GM21423 (cell line): ENCODE measurements around the gene SHLD2.
"Not testable (repeated sequence)": the region's sequence is repeated elsewhere in the genome, so short reads cannot be mapped to it uniquely, and the experiment has no call there.

Source experiments
- ATAC-seq: cut with Tn5 transposase; IDR thresholded peaks from one replicate; pipeline ENCODE4 v1.9.1; 2021; ENCODE audit warnings: mild to moderate bottlenecking, moderate library complexity; ENCODE audit not compliant: unreplicated experiment

The SHLD2 gene

DNA sequence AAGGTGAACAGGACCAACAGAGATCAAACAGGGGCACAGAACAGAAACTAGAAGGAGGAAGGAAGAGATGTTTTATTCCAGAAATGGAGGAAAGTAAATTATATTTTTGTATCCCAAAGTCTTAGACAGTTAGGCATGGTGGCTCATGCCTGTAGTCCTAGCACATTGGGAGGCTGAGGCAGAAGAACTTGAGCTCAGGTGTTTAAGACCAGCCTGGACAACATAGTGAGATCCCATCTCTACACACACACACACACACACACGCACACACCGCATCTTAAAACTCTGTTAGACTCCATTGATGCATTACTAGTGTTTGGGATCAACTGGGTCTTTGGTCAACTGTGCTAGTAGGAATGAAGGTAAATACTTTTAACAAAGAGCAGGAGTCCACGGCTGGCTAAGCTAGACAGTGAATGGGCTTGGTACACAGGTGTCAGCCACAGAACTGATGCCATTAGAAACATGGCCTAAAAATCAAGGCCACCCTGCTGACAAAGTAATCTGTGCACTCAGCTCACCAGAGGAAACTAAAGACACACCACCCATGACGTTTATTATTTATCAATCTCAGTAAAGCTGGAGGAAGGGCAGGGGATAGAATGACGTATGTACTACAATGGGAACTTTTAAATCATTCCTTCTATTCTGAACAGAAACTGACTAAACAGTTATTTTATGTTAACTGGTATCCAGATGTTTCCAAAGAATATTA, 11.3 kb upstream of the SHLD2 start:
- peak; percentile 34 for ATAC-seq

DNA sequence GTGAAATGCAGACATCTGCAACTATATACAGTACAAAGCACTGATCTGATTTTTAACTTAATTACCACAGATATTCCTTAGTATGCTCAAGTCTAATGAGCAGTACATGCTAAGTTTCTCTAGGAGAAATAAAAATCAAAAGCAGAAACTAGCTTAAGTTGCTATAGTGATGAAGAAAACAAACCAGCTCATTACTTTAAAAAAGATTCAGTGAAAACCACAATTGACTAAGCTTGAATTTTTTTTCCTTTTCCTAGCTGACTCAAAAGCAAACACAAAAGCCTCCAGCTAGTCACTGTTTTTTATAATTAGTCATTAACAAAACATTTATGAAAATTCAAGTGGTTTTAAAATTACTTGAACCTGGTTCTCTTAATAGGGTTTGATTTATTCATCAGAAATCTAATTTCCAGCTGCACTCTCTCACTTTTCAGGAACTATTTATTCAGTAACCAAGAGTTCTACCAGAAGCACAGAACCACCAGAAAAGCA, 10.7 kb upstream of the SHLD2 start:
- ATAC-seq = peak; percentile 67

DNA sequence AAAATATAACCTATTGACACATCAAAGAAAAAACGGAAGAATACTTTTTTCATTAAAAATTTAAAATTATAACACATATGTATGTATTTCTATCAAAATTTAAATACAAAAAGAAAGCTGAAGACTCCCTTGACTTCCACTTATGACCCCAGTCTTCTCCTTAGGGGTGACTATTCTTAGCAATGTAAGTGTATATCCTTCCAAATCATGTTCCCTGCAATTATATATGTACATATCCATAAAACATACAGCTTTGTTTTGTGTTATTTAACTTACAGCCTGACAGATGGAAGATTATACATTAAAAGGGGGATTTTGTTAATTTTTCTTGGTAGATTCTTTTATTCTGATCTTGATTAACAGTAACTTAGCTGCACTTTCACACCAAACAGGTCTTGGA, 9.5 kb upstream of the SHLD2 start:
- ATAC-seq = no peak

DNA sequence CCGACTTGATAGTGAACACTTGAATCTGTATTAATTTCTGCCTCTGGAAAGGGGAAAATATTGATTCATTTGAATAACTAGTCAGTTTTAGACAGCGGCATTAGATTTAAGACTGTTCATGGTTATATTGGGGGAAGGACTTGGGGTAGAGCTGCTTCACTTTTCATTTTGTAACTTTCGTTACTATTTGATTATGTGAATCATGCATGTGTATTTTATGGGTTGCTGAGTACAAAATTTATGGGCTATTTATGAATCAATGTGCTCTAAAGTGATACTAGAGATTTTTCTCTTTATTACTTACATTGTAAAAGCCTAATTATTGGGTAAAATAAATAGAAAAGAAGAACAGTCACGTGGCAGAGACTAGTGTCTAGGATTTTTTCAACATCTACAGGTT, 5.3 kb upstream of the SHLD2 start:
- no peak for ATAC-seq

DNA sequence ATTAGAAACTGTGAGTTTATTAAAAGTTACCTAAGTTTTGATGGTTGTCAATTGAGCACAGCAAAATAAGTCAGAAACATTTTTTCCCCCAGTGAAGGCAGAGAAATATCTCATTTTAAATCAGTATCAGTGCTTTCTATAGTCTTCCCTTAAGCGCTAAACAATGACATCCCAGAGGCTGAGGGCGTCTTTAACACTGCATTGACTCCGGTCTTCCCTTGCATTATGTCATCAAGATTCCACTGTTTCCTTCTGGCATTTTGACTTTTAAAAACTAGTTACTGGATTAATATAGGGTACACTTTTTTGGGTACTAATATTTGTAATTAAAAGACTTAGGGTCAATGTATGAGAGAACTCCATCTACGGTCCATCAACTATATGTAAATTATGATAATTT, 4.2 kb upstream of the SHLD2 start:
- no peak for ATAC-seq

DNA sequence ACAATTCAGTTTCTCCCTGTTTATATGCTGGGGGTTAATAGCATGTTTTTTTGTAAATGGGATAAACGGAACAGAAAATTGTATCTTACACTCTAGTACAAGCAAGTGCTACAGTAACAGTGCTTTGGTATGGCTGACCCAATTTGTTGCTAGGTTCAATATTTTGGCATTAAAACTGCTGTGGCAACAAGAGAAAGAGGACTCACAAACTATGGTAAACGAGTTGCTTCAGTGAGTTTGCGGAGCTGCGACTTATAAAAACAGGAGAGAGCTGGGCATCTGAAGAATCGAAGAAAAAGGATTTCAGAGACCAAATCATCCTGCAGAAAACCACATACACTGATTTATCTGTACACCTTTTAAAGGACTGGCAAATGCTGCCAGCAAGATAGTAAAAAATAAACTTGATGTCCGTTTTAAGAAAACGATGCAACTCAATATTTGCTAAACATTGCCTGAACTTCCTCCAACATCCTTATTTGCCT, 2.6 kb upstream of the SHLD2 start:
- no peak for ATAC-seq

DNA sequence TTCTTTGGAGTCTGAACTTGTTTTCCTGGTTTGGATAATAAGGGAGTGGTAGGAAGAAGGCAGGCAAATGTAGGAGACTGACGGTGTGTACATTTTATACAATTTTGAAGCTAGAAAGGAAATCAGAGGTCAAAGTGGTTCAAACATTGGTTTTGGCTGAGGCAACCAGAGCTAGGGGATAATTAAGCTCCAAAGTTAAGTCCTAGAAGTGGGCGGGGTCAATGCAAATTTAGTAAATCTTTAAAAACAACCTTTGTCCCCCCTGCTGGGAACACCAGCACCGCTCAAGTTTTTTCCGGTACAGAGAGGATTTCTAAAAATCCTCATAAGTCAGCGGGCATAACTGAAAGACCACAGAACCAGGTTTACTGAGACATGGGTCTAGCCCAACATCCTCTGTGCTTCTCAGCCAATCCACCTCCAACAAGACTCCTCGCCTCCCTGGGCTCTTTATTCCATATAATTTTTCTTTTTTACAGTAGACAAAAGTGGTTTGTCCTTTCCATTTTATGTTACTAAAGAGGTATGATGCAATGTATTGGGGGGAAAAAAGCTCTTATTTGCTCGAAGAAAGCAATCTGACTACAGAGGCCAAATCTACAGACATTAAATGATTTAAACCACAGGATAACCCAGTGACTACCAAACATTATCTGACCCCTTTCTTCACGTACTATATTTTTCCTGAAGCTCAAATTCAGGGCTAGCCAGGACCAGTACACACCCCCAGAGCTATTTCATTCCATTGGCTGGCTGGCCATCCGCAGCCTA, 2.0 kb upstream of the SHLD2 start:
- no peak for ATAC-seq

DNA sequence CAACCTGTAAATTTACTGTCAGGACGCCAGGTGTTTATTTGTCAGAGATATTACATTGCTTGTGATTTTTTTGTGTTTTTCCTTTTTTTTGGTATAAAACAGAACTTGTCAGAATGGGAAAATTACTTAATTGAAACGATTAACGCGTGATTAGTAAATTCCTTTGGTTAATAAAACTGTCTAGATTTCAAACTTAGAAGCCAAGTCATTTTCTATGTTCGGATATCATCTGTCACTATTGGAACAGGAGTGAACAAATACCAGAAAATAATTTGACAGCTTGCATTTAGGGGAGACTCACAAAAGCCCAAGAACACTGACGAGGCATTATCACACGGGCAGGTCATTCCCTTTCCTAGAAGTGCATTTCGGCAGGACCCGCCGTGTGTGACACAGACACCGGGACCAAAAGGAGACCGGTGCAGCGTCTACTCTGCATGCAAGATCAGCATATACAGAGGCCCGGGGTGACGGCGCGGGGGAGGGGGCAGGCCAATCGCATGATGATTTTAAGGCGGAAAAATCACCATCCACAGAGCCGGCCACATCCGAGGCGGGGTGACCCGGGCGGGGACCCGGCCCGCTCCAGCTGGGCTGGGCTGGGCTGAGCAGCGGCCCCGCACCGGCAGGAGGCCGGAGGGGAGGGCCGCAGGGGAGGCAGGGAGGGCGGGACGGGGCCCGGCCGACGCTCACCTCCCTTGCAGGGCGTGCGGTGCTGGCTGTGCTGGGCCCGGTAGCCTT, 1.2 kb upstream of the SHLD2 start:
- ATAC-seq = peak; percentile 25

DNA sequence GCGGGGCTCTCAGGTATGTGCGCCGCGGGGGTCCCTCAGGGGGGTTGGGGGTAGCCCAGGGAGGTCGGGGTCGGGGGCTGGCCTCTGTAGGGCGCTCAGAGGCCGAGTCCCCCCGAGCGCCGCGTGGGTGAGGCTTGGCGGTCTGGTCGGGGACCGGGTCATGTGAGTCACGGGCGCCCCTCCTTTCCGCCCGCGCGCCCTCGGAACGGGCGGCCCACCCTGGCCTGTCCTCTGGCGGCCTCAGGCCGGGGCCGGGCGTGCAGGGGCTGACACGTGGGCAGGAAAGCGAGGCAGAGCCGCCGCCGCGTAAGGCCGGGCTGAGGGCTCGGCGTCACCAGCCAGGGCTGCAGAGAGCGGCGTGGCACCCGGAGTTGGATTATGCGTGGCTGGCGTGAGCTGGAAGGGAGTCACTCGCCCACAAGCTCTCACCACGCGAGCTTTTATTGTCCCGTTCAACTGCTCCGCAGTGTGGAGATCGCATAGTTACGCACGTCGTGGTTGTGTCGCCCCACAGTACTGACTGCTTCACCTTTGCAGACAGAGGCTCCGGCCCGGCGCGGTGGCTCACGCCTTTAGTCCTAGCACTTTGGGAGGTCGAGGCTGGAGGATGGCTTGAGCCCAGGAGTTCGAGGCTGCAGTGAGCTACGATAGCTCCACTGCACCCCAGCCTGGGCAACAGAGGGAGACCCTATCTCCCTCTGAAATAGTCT, 385 bp downstream of the SHLD2 start:
- peak; percentile 54 for ATAC-seq

DNA sequence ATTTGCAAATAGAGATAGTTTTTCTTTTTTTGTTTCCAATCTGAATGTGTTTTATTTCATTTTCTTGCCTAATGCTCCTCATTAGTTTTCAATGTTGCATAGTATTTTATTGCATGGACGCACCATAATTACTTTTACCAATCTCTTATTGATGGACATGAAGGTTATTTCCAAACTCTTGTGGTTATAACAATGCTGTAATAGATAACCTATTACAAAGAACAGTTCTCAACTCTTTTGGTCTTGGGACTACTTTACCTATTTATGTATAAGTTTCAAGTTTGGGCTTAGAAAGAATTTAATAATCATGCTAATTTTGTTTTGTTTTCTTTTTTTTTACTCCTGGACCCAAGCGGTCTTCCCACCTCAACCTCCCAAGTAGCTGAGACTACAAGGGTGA, 7.0 kb downstream of the SHLD2 start:
- ATAC-seq = no peak

DNA sequence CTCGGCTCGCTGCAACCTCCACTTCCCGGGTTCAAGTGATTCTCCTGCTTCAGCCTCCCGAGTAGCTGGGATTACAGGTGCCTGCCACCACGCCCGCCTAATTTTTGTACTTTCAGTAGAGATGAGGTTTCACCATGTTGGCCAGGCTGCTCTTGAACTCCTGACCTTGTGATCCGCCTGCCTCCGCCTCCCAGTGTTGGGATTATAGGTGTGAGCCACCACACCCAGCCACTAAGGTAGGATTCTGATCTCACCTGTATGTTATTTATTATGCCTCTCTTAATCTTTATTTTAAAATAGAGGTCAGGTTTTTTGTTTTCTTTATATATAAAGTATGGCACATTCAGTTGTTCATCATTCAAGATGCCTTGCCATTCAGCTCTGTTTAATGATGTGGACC, 9.7 kb downstream of the SHLD2 start:
- not testable (repeated sequence) for ATAC-seq

DNA sequence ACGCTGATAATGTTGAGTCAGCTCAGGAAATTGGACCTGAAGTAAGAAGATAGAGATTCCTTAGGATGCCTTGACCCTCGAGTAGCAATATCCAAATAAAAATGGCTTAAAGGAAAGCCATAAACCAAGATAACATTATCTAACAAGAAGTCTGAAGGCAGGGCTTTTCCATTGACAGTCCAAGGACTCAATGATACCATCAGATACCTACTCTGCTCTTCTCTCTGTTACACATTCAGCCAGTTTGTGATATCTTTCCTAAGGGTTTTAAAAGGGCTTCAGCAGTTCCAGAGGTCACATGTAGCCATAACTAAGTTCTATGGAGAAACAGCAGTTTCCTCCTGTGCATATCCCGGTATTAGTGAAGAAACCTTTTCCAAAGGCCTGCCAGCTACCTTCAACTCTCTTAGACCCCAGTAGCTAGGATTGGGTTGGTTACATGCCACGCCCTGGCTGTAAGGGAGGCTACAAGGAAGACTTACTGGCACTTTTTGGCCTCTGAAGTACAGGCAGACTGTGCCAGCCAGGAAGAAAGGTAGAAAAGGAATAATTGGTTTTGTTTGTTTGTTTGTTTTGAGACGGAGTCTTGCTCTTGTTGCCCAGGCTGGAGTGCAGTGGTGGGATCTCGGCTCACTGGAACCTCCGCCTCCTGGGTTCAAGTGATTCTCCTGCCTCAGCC, 10.6 kb downstream of the SHLD2 start:
- no peak for ATAC-seq

DNA sequence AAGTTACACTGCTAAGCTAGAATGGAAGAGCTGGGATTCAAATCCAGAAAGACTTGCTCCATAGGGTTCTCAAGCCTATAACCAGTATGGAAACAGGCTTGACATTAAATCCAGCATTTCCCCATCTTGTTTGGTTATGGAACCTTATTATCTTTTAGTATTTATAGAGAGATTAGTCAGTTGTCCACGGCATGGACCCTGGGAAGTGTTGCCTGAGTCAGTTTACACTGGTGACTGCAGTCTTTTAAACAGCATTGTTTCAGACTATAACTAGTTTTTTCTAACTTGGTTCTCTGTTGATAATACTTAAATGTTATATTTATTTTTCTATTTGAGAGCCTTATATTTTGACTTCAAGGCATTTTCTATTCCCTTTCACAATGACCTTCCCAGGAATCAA, 23.1 kb downstream of the SHLD2 start:
- ATAC-seq = not testable (repeated sequence)

DNA sequence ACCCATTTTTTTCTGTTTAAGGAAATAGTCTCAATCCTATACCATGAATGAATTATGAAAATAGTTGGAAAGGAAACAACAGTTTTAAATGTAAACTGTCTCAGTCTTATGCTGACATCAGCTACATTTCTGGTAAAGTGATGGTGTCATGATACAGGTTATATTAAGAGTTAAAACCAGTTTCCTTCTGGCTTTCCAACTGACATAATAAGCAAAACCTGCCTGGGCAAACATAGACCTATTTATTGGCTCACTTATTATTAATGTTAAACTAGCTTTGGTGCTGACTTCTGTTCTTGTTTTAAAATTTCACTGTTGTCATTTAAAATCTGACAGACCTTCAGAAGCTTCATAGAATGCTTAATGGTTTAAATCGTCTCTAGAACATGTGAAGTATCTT, 24.0 kb downstream of the SHLD2 start:
- not testable (repeated sequence) for ATAC-seq

DNA sequence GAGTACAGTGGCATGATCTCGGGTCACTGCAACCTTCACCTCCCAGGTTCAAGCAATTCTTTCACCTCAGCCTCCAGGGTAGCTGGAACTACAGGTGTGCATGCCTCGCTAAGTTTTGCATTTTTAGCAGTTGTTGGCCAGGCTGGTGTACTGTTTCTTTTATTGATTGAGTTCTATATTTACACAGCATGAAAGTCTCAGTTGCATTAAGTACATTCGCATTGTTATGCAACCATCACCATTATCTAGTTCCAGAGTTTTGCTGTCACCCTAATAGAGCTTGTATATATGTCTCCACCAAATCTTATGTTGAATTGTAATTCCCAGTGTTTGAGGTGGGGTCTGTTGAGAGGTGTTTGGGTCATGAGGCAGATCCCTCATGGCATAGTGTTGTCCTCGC, 28.3 kb downstream of the SHLD2 start:
- ATAC-seq = not testable (repeated sequence)

DNA sequence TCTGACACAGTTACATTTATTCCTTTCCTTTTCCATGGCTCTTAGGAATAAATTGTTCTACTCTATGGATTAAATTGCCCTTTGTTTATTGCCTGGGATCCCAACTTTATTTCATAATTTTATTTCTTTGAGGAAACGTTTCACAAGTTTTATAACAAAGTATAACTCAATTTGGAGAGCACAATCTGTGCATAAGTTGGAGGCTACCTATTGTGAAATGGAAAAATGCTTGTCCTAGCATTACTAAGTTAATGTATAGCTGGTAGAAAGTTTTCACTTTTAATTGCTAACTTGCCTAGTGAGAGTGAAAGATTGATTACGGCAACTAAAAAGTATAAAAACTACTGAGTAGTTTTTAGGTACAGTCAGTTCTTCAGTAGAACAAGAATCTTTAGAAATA, 32.0 kb downstream of the SHLD2 start:
- ATAC-seq = not testable (repeated sequence)

DNA sequence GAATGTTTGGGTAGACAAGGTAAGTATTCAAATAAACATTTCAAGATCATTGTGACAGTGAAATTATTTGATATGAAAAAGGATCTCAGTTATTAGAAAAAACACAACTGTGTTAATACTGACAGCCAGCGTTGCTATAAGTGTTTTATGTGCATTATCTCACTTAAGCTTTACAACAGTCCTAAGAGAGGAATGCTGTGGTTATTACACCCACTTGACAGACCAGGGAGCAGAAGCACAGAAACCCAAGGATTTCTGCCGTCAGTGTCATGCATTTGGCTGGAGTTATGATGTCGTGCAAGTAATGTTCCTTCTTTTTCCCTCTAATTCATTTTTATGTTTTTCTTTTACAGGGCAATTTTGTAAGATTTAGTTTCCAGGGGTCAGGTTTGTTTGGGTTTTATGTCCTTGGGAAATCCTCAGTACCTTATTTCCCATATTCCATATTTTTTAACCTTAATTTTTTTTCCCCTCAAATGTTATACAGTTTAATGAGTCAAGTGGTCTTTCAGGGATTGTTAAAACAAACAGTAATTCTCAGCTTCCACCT, 32.7 kb downstream of the SHLD2 start:
- not testable (repeated sequence) for ATAC-seq

DNA sequence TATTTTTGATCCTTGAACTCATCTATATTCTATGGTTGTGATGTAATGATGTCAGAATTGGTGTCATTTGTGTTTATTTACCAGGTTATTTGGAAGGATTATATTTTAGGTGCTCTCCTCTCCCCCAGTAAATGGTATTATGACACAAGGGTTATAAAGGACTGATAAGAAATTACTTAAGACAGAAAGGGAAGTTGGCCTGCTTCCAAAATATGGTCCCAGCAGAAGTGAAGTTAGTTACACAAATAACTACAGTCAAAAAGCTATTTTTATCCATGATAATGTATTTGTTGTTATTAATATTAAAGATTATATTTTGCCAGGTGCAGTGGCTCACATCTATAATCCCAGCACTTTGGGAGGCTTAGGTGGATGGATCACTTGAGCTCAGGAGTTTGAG, 37.2 kb downstream of the SHLD2 start:
- not testable (repeated sequence) for ATAC-seq

DNA sequence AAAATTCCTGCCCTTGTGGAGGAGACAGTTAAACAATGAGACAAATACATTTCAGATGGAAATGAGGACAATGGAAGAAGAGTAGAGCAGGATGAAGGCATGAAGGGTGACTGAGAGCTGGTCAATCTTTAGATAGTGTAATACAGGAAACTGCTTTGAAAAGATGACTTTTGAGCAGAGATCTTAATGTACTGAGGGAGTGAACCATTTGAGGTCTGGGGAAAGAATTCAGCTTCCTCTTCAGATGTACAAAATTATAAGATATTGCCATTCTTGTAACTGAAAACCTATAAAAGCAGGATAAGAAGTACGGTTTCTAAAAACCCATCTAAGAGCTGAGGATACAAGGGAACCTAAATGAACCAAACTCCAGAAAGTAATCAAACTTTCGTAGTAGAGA, 38.9 kb downstream of the SHLD2 start:
- not testable (repeated sequence) for ATAC-seq

DNA sequence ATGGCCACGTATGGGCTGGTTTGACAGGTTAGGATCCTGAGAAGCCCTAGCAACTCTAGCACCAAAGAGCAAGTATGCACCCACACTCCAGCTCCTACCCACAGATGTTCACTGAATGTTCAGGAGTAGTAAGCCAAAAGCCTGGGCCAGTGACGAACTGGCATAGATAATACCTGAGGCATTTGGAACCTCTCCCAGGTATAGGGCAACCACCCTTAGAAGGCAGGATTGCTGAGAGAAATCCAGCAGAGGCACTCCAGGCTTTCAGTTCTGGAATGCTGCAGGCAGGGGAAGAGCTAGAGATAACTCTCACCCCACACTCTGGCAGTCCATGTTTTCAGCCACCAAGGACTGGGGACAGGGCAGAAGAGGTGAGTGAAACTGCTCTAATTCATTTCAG, 39.4 kb downstream of the SHLD2 start:
- ATAC-seq = not testable (repeated sequence)
